Immature natural killer cell (primary cell): ENCODE results near the gene BCL2. TPM values are rescaled to one million over a fixed set of nuclear protein-coding genes. Genes with fewer than 3 reads are reported as not detected.
A peak's percentile ranks its signal among the peaks of the same experiment; 100 is the strongest.

ENCODE experiments used
- DNase-seq, 3 donors: peaks; one replicate each; pipeline ENCODE4 v3.0.0; 2022; ENCODE audit warnings: mixed read lengths in 1 of 3
- H3K27ac Mint-ChIP-seq, 6 donors: one replicate each; pipeline ENCODE4 v1.8.0; 2020; ENCODE audit warnings: mixed read lengths in 6 of 6, mild to moderate bottlenecking in 5 of 6, inconsistent platforms in 4 of 6, moderate library complexity in 3 of 6
- H3K27me3 Mint-ChIP-seq, 3 donors: one replicate each; pipeline ENCODE4 v1.8.0; 2020 to 2021; ENCODE audit warnings: low read depth in 3 of 3, mild to moderate bottlenecking in 3 of 3, mixed read lengths in 3 of 3, moderate library complexity in 3 of 3, inconsistent platforms in 1 of 3
- H3K36me3 Mint-ChIP-seq, 3 donors: one replicate each; pipeline ENCODE4 v1.8.0; 2020; ENCODE audit warnings: mixed read lengths in 3 of 3, inconsistent platforms in 2 of 3, mild to moderate bottlenecking in 2 of 3
- H3K4me1 Mint-ChIP-seq, 2 donors: one replicate each; pipeline ENCODE4 v1.8.0; 2020; ENCODE audit warnings: inconsistent platforms in 2 of 2, mild to moderate bottlenecking in 2 of 2, mixed read lengths in 2 of 2, moderate library complexity in 1 of 2
- H3K4me3 Mint-ChIP-seq, 5 donors: one replicate each; pipeline ENCODE4 v1.8.0; 2020; ENCODE audit warnings: mild to moderate bottlenecking in 5 of 5, mixed read lengths in 5 of 5, inconsistent platforms in 3 of 5, moderate library complexity in 3 of 5
- H3K9me3 Mint-ChIP-seq, 6 donors: one replicate each; pipeline ENCODE4 v1.8.0; 2020; ENCODE audit warnings: mild to moderate bottlenecking in 6 of 6, mixed read lengths in 6 of 6, inconsistent platforms in 4 of 6, moderate library complexity in 3 of 6
- polyA plus RNA-seq, 3 donors: library from polyadenylated mRNA; unstranded; fragments of 300-500 nt; fragmentation: Illumina TruSeq; gene quantifications; one replicate each; pipeline ENCODE4 v1.2.3, GENCODE V29; 2021

BCL2 gene
- polyA plus RNA-seq, 3 donors from 2014 or later, result 5.1 to 8.0 (median 5.7) TPM

GRCh38 chr18:63155910-63156773, 163.4 kb downstream of the BCL2 start:
- peaks cover 4 to 16% (median 10%) of the 10 kb centered on the region in 3 donors for H3K27me3 Mint-ChIP-seq
- DNase-seq, result peak; percentile 38 to 47 (median 42)
- H3K4me3 Mint-ChIP-seq, result peak overlapping the region; percentile 81 to 93 (median 87)
- peaks cover 80 to 89% of the 10 kb centered on the region in 2 donors for H3K4me1 Mint-ChIP-seq
- H3K36me3 Mint-ChIP-seq, result peaks cover 0 to 4% (median 0%) of the 10 kb centered on the region in 3 donors
- peak overlapping the region; percentile 91 to 96 (median 96) for H3K27ac Mint-ChIP-seq
- H3K9me3 Mint-ChIP-seq, result no peaks in the 10 kb centered on the region

- Mint-ChIP-seq H3K36me3 (peaks cover 0 to 3% (median 0%) of the 10 kb centered on the region in 3 donors), H3K27me3 (peaks cover 5 to 11% (median 10%) of the 10 kb centered on the region in 3 donors), H3K27ac (peak overlapping the region; percentile 91 to 96 (median 96)), H3K4me1 (peaks cover 75 to 81% of the 10 kb centered on the region in 2 donors), H3K9me3 (peaks cover 0 to 1% (median 0%) of the 10 kb centered on the region in 6 donors), H3K4me3 (peak overlapping the region; percentile 81 to 93 (median 87))
- DNase-seq, result peak; percentile 79 to 86 (median 82)
These were observed 164.3 kb downstream of the BCL2 start for GRCh38 chr18:63155169-63155852.

- peaks cover 67 to 74% of the 10 kb centered on the region in 2 donors for H3K4me1 Mint-ChIP-seq
- peaks cover 0 to 1% (median 0%) of the 10 kb centered on the region in 6 donors for H3K9me3 Mint-ChIP-seq
- peak overlapping the region; percentile 81 to 93 (median 87) for H3K4me3 Mint-ChIP-seq
- H3K27ac Mint-ChIP-seq, result peak overlapping the region; percentile 91 to 96 (median 96)
- H3K27me3 Mint-ChIP-seq, result peaks cover 6 to 11% (median 10%) of the 10 kb centered on the region in 3 donors
- peaks cover 0 to 3% (median 0%) of the 10 kb centered on the region in 3 donors for H3K36me3 Mint-ChIP-seq
- no peak for DNase-seq
These were observed 165.0 kb downstream of the BCL2 start for GRCh38 chr18:63154350-63155152.

GRCh38 chr18:63152791-63153190, 166.8 kb downstream of the BCL2 start:
- H3K36me3 Mint-ChIP-seq, result peaks cover 0 to 4% (median 3%) of the 10 kb centered on the region in 3 donors
- peak overlapping the region in 5 of 6 donors; percentile 31 to 96 (median 69) for H3K27ac Mint-ChIP-seq
- H3K9me3 Mint-ChIP-seq, result peaks cover 0 to 1% (median 0%) of the 10 kb centered on the region in 6 donors
- DNase-seq, result no peak
- peak overlapping the region in 1 of 5 donors; percentile 42 for H3K4me3 Mint-ChIP-seq
- H3K4me1 Mint-ChIP-seq, result peaks cover 58 to 61% of the 10 kb centered on the region in 2 donors
- peaks cover 6 to 11% (median 10%) of the 10 kb centered on the region in 3 donors for H3K27me3 Mint-ChIP-seq

- Mint-ChIP-seq H3K4me1 (peaks cover 52 to 54% of the 10 kb centered on the region in 2 donors), H3K4me3 (peak overlapping the region in 1 of 5 donors; percentile 42), H3K9me3 (peaks cover 0 to 1% (median 0%) of the 10 kb centered on the region in 6 donors), H3K27me3 (peaks cover 6 to 11% (median 10%) of the 10 kb centered on the region in 3 donors), H3K36me3 (peaks cover 0 to 4% (median 3%) of the 10 kb centered on the region in 3 donors), H3K27ac (peak overlapping the region in 5 of 6 donors; percentile 19 to 96 (median 53))
- no peak for DNase-seq
These were observed 167.5 kb downstream of the BCL2 start for GRCh38 chr18:63152096-63152495.

- peak overlapping the region in 2 of 6 donors; percentile 19 to 96 for H3K27ac Mint-ChIP-seq
- no peak for DNase-seq
- H3K4me1 Mint-ChIP-seq, result peaks cover 47 to 48% of the 10 kb centered on the region in 2 donors
- peaks cover 6 to 9% (median 8%) of the 10 kb centered on the region in 3 donors for H3K27me3 Mint-ChIP-seq
- peaks cover 0 to 4% (median 3%) of the 10 kb centered on the region in 3 donors for H3K36me3 Mint-ChIP-seq
- H3K9me3 Mint-ChIP-seq, result peaks cover 0 to 1% (median 0%) of the 10 kb centered on the region in 6 donors
- peak overlapping the region in 1 of 5 donors; percentile 15 for H3K4me3 Mint-ChIP-seq
These were observed 168.0 kb downstream of the BCL2 start for GRCh38 chr18:63151539-63151938.

GRCh38 chr18:63150942-63151421, 168.6 kb downstream of the BCL2 start:
- H3K4me1 Mint-ChIP-seq, result peaks cover 41 to 43% of the 10 kb centered on the region in 2 donors
- H3K4me3 Mint-ChIP-seq, result peak overlapping the region in 1 of 5 donors; percentile 2
- H3K9me3 Mint-ChIP-seq, result peaks cover 0 to 1% (median 0%) of the 10 kb centered on the region in 6 donors
- DNase-seq, result no peak
- peak overlapping the region in 3 of 6 donors; percentile 25 to 67 (median 53) for H3K27ac Mint-ChIP-seq
- peaks cover 4 to 8% (median 6%) of the 10 kb centered on the region in 3 donors for H3K27me3 Mint-ChIP-seq
- H3K36me3 Mint-ChIP-seq, result peaks cover 0 to 4% (median 3%) of the 10 kb centered on the region in 3 donors

- Mint-ChIP-seq H3K27ac (peak overlapping the region in 1 of 6 donors; percentile 51), H3K27me3 (peaks cover 3 to 7% (median 4%) of the 10 kb centered on the region in 3 donors), H3K9me3 (peaks cover 0 to 1% (median 0%) of the 10 kb centered on the region in 6 donors), H3K36me3 (peaks cover 0 to 4% (median 3%) of the 10 kb centered on the region in 3 donors), H3K4me3 (no peak overlapping the region), H3K4me1 (peaks cover 35 to 36% of the 10 kb centered on the region in 2 donors)
- no peak for DNase-seq
These were observed 169.2 kb downstream of the BCL2 start for GRCh38 chr18:63150326-63150725.

GRCh38 chr18:63149302-63149587, 170.3 kb downstream of the BCL2 start:
- H3K36me3 Mint-ChIP-seq, result peaks cover 0 to 4% (median 3%) of the 10 kb centered on the region in 3 donors
- no peak overlapping the region for H3K4me3 Mint-ChIP-seq
- H3K9me3 Mint-ChIP-seq, result peaks cover 0 to 1% (median 0%) of the 10 kb centered on the region in 6 donors
- H3K27me3 Mint-ChIP-seq, result peaks cover 0 to 1% (median 0%) of the 10 kb centered on the region in 3 donors
- H3K27ac Mint-ChIP-seq, result peak overlapping the region in 1 of 6 donors; percentile 66
- peaks cover 24 to 26% of the 10 kb centered on the region in 2 donors for H3K4me1 Mint-ChIP-seq
- no peak for DNase-seq

- no peak for DNase-seq
- no peak overlapping the region for H3K4me3 Mint-ChIP-seq
- peaks cover 18 to 20% of the 10 kb centered on the region in 2 donors for H3K4me1 Mint-ChIP-seq
- peaks cover 0 to 1% (median 0%) of the 10 kb centered on the region in 6 donors for H3K9me3 Mint-ChIP-seq
- peaks cover 0 to 4% (median 3%) of the 10 kb centered on the region in 3 donors for H3K36me3 Mint-ChIP-seq
- no peak overlapping the region for H3K27ac Mint-ChIP-seq
- peaks cover 0 to 1% (median 0%) of the 10 kb centered on the region in 3 donors for H3K27me3 Mint-ChIP-seq
These were observed 170.9 kb downstream of the BCL2 start for GRCh38 chr18:63148449-63149301.

- DNase-seq, result no peak
- H3K27ac Mint-ChIP-seq, result no peak overlapping the region
- peaks cover 2 to 4% (median 3%) of the 10 kb centered on the region in 3 donors for H3K36me3 Mint-ChIP-seq
- H3K4me1 Mint-ChIP-seq, result peaks cover 11 to 14% of the 10 kb centered on the region in 2 donors
- H3K27me3 Mint-ChIP-seq, result peaks cover 0 to 1% (median 0%) of the 10 kb centered on the region in 3 donors
- H3K9me3 Mint-ChIP-seq, result peaks cover 0 to 1% (median 0%) of the 10 kb centered on the region in 6 donors
- H3K4me3 Mint-ChIP-seq, result no peak overlapping the region
These were observed 171.6 kb downstream of the BCL2 start for GRCh38 chr18:63147973-63148372.
